K562 (cell line): ENCODE results near the gene PLXNB2. TPM values are rescaled to one million over a fixed set of nuclear protein-coding genes. Genes with fewer than 3 reads are reported as not detected.

Experiments
- C11orf30 ChIP-seq: fragments of 450-650 bp; IDR thresholded peaks from 2 replicates; pipeline ENCODE4 v1.6.1; 2016; ENCODE audit warnings: low read depth, mild to moderate bottlenecking
- FOXP1 ChIP-seq: sonication (generic); formaldehyde crosslinking; IDR thresholded peaks from 2 replicates; pipeline ENCODE4 v1.8.0; 2022; ENCODE audit warnings: mild to moderate bottlenecking, missing genetic modification reagents
- GABPB1 ChIP-seq: sonication (generic); formaldehyde crosslinking; IDR thresholded peaks from 2 replicates; pipeline ENCODE4 v1.8.0; 2022; ENCODE audit warnings: mild to moderate bottlenecking, missing genetic modification reagents
- MAZ ChIP-seq, 2 experiments: fragments of 450-650 bp in 1 of 2; sonication (generic) in 1 of 2; formaldehyde crosslinking; IDR thresholded peaks in 1 of 2; conservative IDR thresholded peaks in 1 of 2; 2 replicates each; pipeline versions ENCODE4 v1.4.0 to v1.5.0; 2020; ENCODE audit warnings: mild to moderate bottlenecking in 1 of 2, missing genetic modification reagents in 1 of 2
- MYNN ChIP-seq, 2 experiments: sonication (generic); formaldehyde crosslinking in 1 of 2; IDR thresholded peaks; 2 replicates each; pipeline versions ENCODE4 v1.5.0 to v1.6.1; 2016 to 2020; ENCODE audit warnings: antibody characterized with exemption in 1 of 2, missing genetic modification reagents in 1 of 2
- SP1 ChIP-seq: sonication (generic); formaldehyde crosslinking; IDR thresholded peaks from 2 replicates; pipeline ENCODE4 v1.8.1; 2022; ENCODE audit warnings: mild to moderate bottlenecking, missing genetic modification reagents
- XRCC5 ChIP-seq: fragments of 200-400 bp; formaldehyde crosslinking; IDR thresholded peaks from 2 replicates; pipeline ENCODE4 v1.6.1; 2017; ENCODE audit warnings: low read depth, mild to moderate bottlenecking, low read length
- ZNF436 ChIP-seq: fragments of 250-450, 450-650 bp; sonication (Bioruptor Pico); formaldehyde crosslinking; IDR thresholded peaks from 2 replicates; pipeline ENCODE4 v1.7.0; 2020; ENCODE audit warnings: mild to moderate bottlenecking
- polyA plus RNA-seq, 8 experiments: library from polyadenylated mRNA; depleted of rRNA in 4 of 8; stranded (reverse) in 5 of 8; unstranded in 3 of 8; fragments of >200 nt; fragmentation: Nextera tagmentation in 2 of 8; fragmentation: Illumina TruSeq in 1 of 8; extraction: Ambion mirVana in 2 of 8; extraction: Trizol in 1 of 8; gene quantifications; 2 replicates each; pipeline versions ENCODE4 v1.2.1 to v1.2.3, GENCODE V29; 2011 to 2014; ENCODE audit warnings: inconsistent platforms in 1 of 8, missing spikeins in 1 of 8
- total RNA-seq, 7 experiments: library from RNA; depleted of rRNA in 6 of 7; stranded (reverse); fragments of >200 nt in 6 of 7; fragmentation: Illumina TruSeq in 2 of 7; extraction: Trizol in 2 of 7; gene quantifications; 2 replicates each; pipeline versions ENCODE4 v1.2.1 to v1.2.3, GENCODE V29; 2011 to 2021; ENCODE audit warnings: low replicate concordance in 1 of 7
- TF ChIP-seq, protein P1 (sequence below): IDR thresholded peaks from 2 replicates; pipeline ENCODE4 v1.6.1; 2014; ENCODE audit warnings: antibody characterized with exemption
- TF ChIP-seq, protein P2 (sequence below): fragments of 450-650 bp; formaldehyde crosslinking; IDR thresholded peaks from 2 replicates; pipeline ENCODE4 v1.4.0; 2022; ENCODE audit warnings: missing genetic modification characterization
- TF ChIP-seq, protein P3 (sequence below): sonication (generic); formaldehyde crosslinking; IDR thresholded peaks from 2 replicates; pipeline ENCODE4 v1.8.0; 2022; ENCODE audit warnings: mild to moderate bottlenecking, missing genetic modification reagents

The PLXNB2 gene
- total and polyA plus RNA-seq, 9 of the 15 experiments (the other 6 are each of a cell fraction or from before 2014, with no cell fraction given), result 0.15 to 45.1 (median 13.6) TPM

DNA sequence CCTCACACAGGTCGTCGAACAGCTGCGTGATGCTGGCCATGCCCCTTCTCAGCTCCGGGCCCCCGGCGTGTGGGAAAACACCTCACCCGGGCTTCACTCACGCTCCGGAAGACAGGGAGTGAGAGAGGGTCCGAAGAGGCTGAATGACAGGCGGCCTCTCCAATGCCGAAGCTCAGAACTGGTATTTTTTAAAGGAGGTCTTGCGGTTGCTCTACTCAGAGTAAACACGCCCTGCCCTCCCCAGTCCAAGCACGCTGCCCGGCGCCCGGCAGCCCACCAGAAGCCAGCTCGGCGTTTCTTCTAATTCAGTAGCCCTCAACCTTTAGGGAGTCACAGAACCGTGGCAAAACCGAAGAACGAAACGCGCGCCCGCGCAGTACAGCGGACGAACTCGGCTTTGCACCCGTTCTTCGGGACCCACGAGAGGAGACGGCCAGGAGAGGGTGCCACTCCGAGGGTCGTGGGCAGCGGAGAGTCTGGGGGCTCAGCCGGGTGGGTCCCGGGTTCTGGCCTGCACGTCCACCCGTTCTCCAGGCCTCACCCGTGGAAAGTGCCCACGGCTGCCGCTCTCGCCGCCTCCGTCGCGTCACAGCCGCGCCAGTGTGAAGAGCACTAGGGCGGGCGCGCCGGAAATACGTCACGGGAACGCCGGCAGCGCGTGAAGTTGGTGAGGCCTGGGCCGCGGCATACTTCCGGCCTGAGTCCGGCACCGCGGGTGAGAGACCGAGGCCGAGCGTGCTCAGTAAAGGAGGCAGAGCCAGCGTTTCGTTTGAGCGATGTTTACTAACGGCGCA, 62.8 kb downstream of the PLXNB2 start, which contains the start of gene TUBGCP6 (continued):
- TF ChIP-seq MYNN (IDR thresholded peaks at IDR 0.05) (0 out of 2 replicates have a peak, but pooled peaks have one; percentile 25), MYNN (CRISPR knock-in tag; IDR thresholded peaks at IDR 0.05) (no peak), ZNF436 (CRISPR knock-in tag) (no peak), FOXP1 (CRISPR knock-in tag) (0 out of 2 replicates have a peak, but pooled peaks have one; percentile 23), SP1 (CRISPR knock-in tag) (peak; percentile 69), C11orf30 (peak; percentile 98), XRCC5 (no peak), MAZ (CRISPR knock-in tag; conservative IDR thresholded peaks at IDR 0.05 in 1 of 2, IDR thresholded peaks at IDR 0.05 in 1 of 2) (peak in 1 of 2 experiments; percentile 42; a peak in 3 of 4 replicates), GABPB1 (CRISPR knock-in tag) (peak; percentile 99)
- TF ChIP-seq, protein P1, sequence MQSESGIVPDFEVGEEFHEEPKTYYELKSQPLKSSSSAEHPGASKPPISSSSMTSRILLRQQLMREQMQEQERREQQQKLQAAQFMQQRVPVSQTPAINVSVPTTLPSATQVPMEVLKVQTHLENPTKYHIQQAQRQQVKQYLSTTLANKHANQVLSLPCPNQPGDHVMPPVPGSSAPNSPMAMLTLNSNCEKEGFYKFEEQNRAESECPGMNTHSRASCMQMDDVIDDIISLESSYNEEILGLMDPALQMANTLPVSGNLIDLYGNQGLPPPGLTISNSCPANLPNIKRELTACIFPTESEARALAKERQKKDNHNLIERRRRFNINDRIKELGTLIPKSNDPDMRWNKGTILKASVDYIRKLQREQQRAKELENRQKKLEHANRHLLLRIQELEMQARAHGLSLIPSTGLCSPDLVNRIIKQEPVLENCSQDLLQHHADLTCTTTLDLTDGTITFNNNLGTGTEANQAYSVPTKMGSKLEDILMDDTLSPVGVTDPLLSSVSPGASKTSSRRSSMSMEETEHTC, result 0 out of 2 replicates have a peak, but pooled peaks have one; percentile 3
- TF ChIP-seq, protein P2, sequence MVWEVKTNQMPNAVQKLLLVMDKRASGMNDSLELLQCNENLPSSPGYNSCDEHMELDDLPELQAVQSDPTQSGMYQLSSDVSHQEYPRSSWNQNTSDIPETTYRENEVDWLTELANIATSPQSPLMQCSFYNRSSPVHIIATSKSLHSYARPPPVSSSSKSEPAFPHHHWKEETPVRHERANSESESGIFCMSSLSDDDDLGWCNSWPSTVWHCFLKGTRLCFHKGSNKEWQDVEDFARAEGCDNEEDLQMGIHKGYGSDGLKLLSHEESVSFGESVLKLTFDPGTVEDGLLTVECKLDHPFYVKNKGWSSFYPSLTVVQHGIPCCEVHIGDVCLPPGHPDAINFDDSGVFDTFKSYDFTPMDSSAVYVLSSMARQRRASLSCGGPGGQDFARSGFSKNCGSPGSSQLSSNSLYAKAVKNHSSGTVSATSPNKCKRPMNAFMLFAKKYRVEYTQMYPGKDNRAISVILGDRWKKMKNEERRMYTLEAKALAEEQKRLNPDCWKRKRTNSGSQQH, result no peak
- TF ChIP-seq, protein P3, sequence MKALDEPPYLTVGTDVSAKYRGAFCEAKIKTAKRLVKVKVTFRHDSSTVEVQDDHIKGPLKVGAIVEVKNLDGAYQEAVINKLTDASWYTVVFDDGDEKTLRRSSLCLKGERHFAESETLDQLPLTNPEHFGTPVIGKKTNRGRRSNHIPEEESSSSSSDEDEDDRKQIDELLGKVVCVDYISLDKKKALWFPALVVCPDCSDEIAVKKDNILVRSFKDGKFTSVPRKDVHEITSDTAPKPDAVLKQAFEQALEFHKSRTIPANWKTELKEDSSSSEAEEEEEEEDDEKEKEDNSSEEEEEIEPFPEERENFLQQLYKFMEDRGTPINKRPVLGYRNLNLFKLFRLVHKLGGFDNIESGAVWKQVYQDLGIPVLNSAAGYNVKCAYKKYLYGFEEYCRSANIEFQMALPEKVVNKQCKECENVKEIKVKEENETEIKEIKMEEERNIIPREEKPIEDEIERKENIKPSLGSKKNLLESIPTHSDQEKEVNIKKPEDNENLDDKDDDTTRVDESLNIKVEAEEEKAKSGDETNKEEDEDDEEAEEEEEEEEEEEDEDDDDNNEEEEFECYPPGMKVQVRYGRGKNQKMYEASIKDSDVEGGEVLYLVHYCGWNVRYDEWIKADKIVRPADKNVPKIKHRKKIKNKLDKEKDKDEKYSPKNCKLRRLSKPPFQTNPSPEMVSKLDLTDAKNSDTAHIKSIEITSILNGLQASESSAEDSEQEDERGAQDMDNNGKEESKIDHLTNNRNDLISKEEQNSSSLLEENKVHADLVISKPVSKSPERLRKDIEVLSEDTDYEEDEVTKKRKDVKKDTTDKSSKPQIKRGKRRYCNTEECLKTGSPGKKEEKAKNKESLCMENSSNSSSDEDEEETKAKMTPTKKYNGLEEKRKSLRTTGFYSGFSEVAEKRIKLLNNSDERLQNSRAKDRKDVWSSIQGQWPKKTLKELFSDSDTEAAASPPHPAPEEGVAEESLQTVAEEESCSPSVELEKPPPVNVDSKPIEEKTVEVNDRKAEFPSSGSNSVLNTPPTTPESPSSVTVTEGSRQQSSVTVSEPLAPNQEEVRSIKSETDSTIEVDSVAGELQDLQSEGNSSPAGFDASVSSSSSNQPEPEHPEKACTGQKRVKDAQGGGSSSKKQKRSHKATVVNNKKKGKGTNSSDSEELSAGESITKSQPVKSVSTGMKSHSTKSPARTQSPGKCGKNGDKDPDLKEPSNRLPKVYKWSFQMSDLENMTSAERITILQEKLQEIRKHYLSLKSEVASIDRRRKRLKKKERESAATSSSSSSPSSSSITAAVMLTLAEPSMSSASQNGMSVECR (CRISPR knock-in tag), result peak; percentile 79; the same call in 1 of the 2 replicates
